ENCODE results near the gene SETD4.

Gene SETD4

DNA sequence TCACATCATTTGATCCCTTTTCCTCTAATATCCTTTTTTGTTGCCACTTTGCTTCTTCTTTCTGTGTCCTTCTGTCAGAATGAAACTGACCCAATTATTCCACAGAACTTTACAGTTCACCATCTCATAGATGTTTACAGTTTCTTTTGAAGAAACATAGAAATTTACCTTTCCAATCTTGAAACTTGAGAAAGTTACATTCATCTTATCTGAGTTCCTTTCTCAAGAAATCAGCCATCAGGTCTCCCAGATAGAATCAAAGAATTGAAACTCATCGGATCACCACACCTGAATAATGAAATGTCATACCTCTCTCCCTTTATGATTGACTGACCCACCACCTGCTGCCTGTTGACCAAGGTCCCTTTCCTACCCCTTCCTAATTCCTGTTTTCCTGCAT lies 33.2 kb upstream of the SETD4 start:
- WGBS = 96% methylated on average over 1 of the region's 1 CpG
- H3K23ac ChIP-seq (ENCODE audit: low read length in 2 of 2) = no peak overlapping the region
- no peak overlapping the region for H4K91ac ChIP-seq (ENCODE audit: low read length)
- H2AK5ac ChIP-seq (ENCODE audit: low read length, severe bottlenecking) = no peak overlapping the region
- no peak overlapping the region for H3K4ac ChIP-seq (ENCODE audit: low read depth in 1 of 2, low read length in 2 of 2)
- no peak overlapping the region for H2BK5ac ChIP-seq (ENCODE audit: low read depth, low read length, poor library complexity, severe bottlenecking)
- H3K9ac ChIP-seq (ENCODE audit: low read length) = no peak overlapping the region
- H4K8ac ChIP-seq (ENCODE audit: low read length) = no peak overlapping the region
- no peaks in the 10 kb centered on the region for H3K36me3 ChIP-seq (ENCODE audit: control insufficient read depth in 1 of 2, insufficient read depth in 2 of 2, low read depth in 1 of 2, low read length in 2 of 2)
- no peak overlapping the region for H3K4me2 ChIP-seq (ENCODE audit: low read length, poor library complexity, severe bottlenecking)
- DNase-seq = no peak
- no peak overlapping the region for H3K4me3 ChIP-seq (ENCODE audit: insufficient read depth in 1 of 2, low read depth in 1 of 2, low read length in 2 of 2)
- no peaks in the 10 kb centered on the region for H3K79me1 ChIP-seq (replicated peaks; ENCODE audit: low read length, poor library complexity, severe bottlenecking)
- peaks cover 13% of the 10 kb centered on the region for H3K9me3 ChIP-seq (ENCODE audit: control insufficient read depth, low read length)
- H2BK15ac ChIP-seq (ENCODE audit: low read depth, poor library complexity, severe bottlenecking) = no peak overlapping the region
- H2BK120ac ChIP-seq (ENCODE audit: low read depth, low read length) = no peak overlapping the region
- H3K14ac ChIP-seq (ENCODE audit: low read length in 2 of 2) = no peak overlapping the region
- H2AFZ ChIP-seq (ENCODE audit: low read depth, low read length) = no peak overlapping the region
- H2BK12ac ChIP-seq (ENCODE audit: low read length in 2 of 2) = no peak overlapping the region
- H3K4me1 ChIP-seq (ENCODE audit: control insufficient read depth, insufficient read depth, low read depth, low read length) = peaks cover 4% of the 10 kb centered on the region
- H3K18ac ChIP-seq (ENCODE audit: low read depth in 1 of 2, low read length in 2 of 2) = no peak overlapping the region
- H3K27me3 ChIP-seq (ENCODE audit: control insufficient read depth in 1 of 2, insufficient read depth in 1 of 2, low read length in 2 of 2) = no peaks in the 10 kb centered on the region
- no peak overlapping the region for H3K27ac ChIP-seq (ENCODE audit: low read length, poor library complexity, severe bottlenecking)

DNA sequence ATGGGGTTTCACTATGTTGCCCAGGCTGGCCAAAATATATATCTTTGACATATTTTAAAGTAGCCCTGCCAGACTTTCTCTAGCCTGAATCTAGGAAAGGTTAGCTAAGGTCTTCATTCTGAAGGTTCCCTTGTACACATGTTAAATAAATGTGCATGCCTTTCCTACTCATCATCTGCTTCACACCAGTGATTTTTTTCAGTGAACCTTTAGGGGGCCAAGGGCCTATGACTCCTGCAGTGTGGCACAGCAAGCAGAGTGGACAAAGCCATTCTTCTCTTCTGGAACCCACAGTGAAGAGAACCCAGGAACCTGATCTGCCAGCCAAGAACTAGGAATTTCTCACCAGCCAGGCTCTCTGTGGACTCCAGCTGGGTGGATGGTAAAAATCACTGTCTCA lies 32.4 kb upstream of the SETD4 start:
- H2BK120ac ChIP-seq (ENCODE audit: low read depth, low read length) = no peak overlapping the region
- H3K18ac ChIP-seq (ENCODE audit: low read depth in 1 of 2, low read length in 2 of 2) = no peak overlapping the region
- no peak for DNase-seq
- no peaks in the 10 kb centered on the region for H3K79me1 ChIP-seq (replicated peaks; ENCODE audit: low read length, poor library complexity, severe bottlenecking)
- H3K9ac ChIP-seq (ENCODE audit: low read length) = no peak overlapping the region
- no peak overlapping the region for H2BK5ac ChIP-seq (ENCODE audit: low read depth, low read length, poor library complexity, severe bottlenecking)
- H3K27ac ChIP-seq (ENCODE audit: low read length, poor library complexity, severe bottlenecking) = no peak overlapping the region
- no peak overlapping the region for H2AFZ ChIP-seq (ENCODE audit: low read depth, low read length)
- H3K9me3 ChIP-seq (ENCODE audit: control insufficient read depth, low read length) = peaks cover 13% of the 10 kb centered on the region
- no peak overlapping the region for H3K14ac ChIP-seq (ENCODE audit: low read length in 2 of 2)
- no peak overlapping the region for H3K4me2 ChIP-seq (ENCODE audit: low read length, poor library complexity, severe bottlenecking)
- H2BK15ac ChIP-seq (ENCODE audit: low read depth, poor library complexity, severe bottlenecking) = no peak overlapping the region
- H3K4ac ChIP-seq (ENCODE audit: low read depth in 1 of 2, low read length in 2 of 2) = no peak overlapping the region
- H2AK5ac ChIP-seq (ENCODE audit: low read length, severe bottlenecking) = no peak overlapping the region
- H4K8ac ChIP-seq (ENCODE audit: low read length) = no peak overlapping the region
- H3K4me3 ChIP-seq (ENCODE audit: insufficient read depth in 1 of 2, low read depth in 1 of 2, low read length in 2 of 2) = no peak overlapping the region
- H3K27me3 ChIP-seq (ENCODE audit: control insufficient read depth in 1 of 2, insufficient read depth in 1 of 2, low read length in 2 of 2) = no peaks in the 10 kb centered on the region
- H2BK12ac ChIP-seq (ENCODE audit: low read length in 2 of 2) = no peak overlapping the region
- no peaks in the 10 kb centered on the region for H3K36me3 ChIP-seq (ENCODE audit: control insufficient read depth in 1 of 2, insufficient read depth in 2 of 2, low read depth in 1 of 2, low read length in 2 of 2)
- peaks cover 4% of the 10 kb centered on the region for H3K4me1 ChIP-seq (ENCODE audit: control insufficient read depth, insufficient read depth, low read depth, low read length)
- no peak overlapping the region for H3K23ac ChIP-seq (ENCODE audit: low read length in 2 of 2)
- no peak overlapping the region for H4K91ac ChIP-seq (ENCODE audit: low read length)

DNA sequence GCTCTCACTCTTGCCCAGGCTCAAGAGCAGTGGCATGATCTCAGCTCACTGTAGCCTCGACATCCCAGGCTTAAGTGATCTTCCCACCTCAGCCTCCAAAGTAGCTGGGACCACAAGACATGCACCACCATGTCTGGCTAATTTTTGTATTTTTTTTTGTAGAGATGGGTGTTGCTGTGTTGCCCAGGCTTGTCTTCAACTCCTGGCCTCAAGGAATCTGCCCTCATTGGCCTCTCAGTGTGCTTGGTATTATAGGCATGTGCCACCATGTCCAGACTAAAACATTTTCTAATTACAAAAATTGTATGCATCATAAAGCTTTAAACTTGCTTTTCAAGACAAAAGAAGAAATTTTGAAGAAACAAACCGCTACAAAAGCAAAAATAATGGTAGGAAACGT lies 29.6 kb upstream of the SETD4 start:
- H3K4me2 ChIP-seq (ENCODE audit: low read length, poor library complexity, severe bottlenecking) = no peak overlapping the region
- no peak overlapping the region for H3K14ac ChIP-seq (ENCODE audit: low read length in 2 of 2)
- H3K36me3 ChIP-seq (ENCODE audit: control insufficient read depth in 1 of 2, insufficient read depth in 2 of 2, low read depth in 1 of 2, low read length in 2 of 2) = no peaks in the 10 kb centered on the region
- no peak overlapping the region for H2BK12ac ChIP-seq (ENCODE audit: low read length in 2 of 2)
- H4K8ac ChIP-seq (ENCODE audit: low read length) = no peak overlapping the region
- no peak overlapping the region for H2BK120ac ChIP-seq (ENCODE audit: low read depth, low read length)
- no peak overlapping the region for H3K4ac ChIP-seq (ENCODE audit: low read depth in 1 of 2, low read length in 2 of 2)
- H3K4me1 ChIP-seq (ENCODE audit: control insufficient read depth, insufficient read depth, low read depth, low read length) = no peaks in the 10 kb centered on the region
- no peak overlapping the region for H3K18ac ChIP-seq (ENCODE audit: low read depth in 1 of 2, low read length in 2 of 2)
- no peaks in the 10 kb centered on the region for H3K27me3 ChIP-seq (ENCODE audit: control insufficient read depth in 1 of 2, insufficient read depth in 1 of 2, low read length in 2 of 2)
- H4K91ac ChIP-seq (ENCODE audit: low read length) = no peak overlapping the region
- peaks cover 13% of the 10 kb centered on the region for H3K9me3 ChIP-seq (ENCODE audit: control insufficient read depth, low read length)
- no peaks in the 10 kb centered on the region for H3K79me1 ChIP-seq (replicated peaks; ENCODE audit: low read length, poor library complexity, severe bottlenecking)
- H2AFZ ChIP-seq (ENCODE audit: low read depth, low read length) = no peak overlapping the region
- H2AK5ac ChIP-seq (ENCODE audit: low read length, severe bottlenecking) = no peak overlapping the region
- H2BK5ac ChIP-seq (ENCODE audit: low read depth, low read length, poor library complexity, severe bottlenecking) = no peak overlapping the region
- no peak overlapping the region for H2BK15ac ChIP-seq (ENCODE audit: low read depth, poor library complexity, severe bottlenecking)
- H3K23ac ChIP-seq (ENCODE audit: low read length in 2 of 2) = no peak overlapping the region
- no peak overlapping the region for H3K4me3 ChIP-seq (ENCODE audit: insufficient read depth in 1 of 2, low read depth in 1 of 2, low read length in 2 of 2)
- DNase-seq = no peak
- no peak overlapping the region for H3K27ac ChIP-seq (ENCODE audit: low read length, poor library complexity, severe bottlenecking)
- no peak overlapping the region for H3K9ac ChIP-seq (ENCODE audit: low read length)
- WGBS = no CpG with 5 or more reads among the region's 3 CpGs

DNA sequence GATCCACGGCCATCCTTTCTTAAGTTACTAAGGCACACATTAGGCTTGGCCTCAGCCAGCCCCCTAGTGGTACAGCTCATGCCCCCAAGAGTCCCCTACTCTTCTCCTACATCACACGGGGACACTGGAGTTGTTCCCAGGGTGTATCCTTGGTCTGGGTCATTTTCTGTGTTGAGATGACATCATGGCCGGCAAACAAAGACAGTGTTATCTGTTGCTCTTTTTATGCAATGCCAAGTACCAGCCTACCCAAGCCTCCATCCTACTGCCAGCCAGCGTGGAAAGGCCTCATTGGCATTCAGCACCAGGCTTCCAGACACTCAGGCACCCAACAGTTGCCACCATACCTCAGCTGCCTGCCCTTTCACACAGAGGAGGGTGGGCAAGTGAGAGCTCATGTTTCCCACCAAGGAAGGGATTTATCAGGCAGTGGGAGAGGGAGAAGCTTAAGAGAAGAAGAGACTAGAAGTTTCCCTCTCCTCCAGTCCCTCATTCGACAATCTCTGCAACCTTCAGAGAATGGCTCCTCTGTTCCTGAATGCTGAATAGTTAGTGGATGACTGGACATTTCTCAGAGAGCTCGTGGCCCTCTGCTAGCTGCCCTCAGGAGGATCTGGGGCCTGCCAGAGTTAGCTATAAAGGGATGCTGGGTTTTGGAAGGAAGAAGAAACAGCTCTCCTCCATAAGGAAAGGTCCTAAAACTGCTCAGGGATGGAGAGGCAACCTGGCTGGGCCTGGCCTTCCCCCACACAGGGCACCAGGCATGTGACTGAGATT lies 27.2 kb upstream of the SETD4 start:
- Histone ChIP-seq H2BK120ac (ENCODE audit: low read depth, low read length) (no peak overlapping the region), H2AK5ac (ENCODE audit: low read length, severe bottlenecking) (no peak overlapping the region), H2AFZ (ENCODE audit: low read depth, low read length) (no peak overlapping the region), H3K4me2 (ENCODE audit: low read length, poor library complexity, severe bottlenecking) (no peak overlapping the region), H3K79me1 (replicated peaks; ENCODE audit: low read length, poor library complexity, severe bottlenecking) (no peaks in the 10 kb centered on the region), H2BK12ac (ENCODE audit: low read length in 2 of 2) (no peak overlapping the region), H2BK5ac (ENCODE audit: low read depth, low read length, poor library complexity, severe bottlenecking) (no peak overlapping the region), H2BK15ac (ENCODE audit: low read depth, poor library complexity, severe bottlenecking) (no peak overlapping the region), H3K4me3 (ENCODE audit: insufficient read depth in 1 of 2, low read depth in 1 of 2, low read length in 2 of 2) (no peak overlapping the region), H3K14ac (ENCODE audit: low read length in 2 of 2) (no peak overlapping the region), H3K18ac (ENCODE audit: low read depth in 1 of 2, low read length in 2 of 2) (no peak overlapping the region), H3K27me3 (ENCODE audit: control insufficient read depth in 1 of 2, insufficient read depth in 1 of 2, low read length in 2 of 2) (no peaks in the 10 kb centered on the region), H3K9me3 (ENCODE audit: control insufficient read depth, low read length) (no peaks in the 10 kb centered on the region), H3K23ac (ENCODE audit: low read length in 2 of 2) (no peak overlapping the region), H4K91ac (ENCODE audit: low read length) (no peak overlapping the region), H3K4ac (ENCODE audit: low read depth in 1 of 2, low read length in 2 of 2) (no peak overlapping the region), H3K36me3 (ENCODE audit: control insufficient read depth in 1 of 2, insufficient read depth in 2 of 2, low read depth in 1 of 2, low read length in 2 of 2) (no peaks in the 10 kb centered on the region), H3K4me1 (ENCODE audit: control insufficient read depth, insufficient read depth, low read depth, low read length) (no peaks in the 10 kb centered on the region), H3K27ac (ENCODE audit: low read length, poor library complexity, severe bottlenecking) (no peak overlapping the region), H3K9ac (ENCODE audit: low read length) (no peak overlapping the region), H4K8ac (ENCODE audit: low read length) (no peak overlapping the region)
- DNase-seq = no peak
- WGBS = 76% methylated on average over 6 of the region's 6 CpGs
